ENCODE measurements around the gene FDX1.

Gene FDX1

GRCh38 chr11:110446594-110446993 is 16.8 kb downstream of the FDX1 start:
- Histone ChIP-seq H3K4me3 (no peak overlapping the region), H3K27ac (no peak overlapping the region)
- TF ChIP-seq CTCF (IDR thresholded peaks at IDR 0.05), result no peak
- DNase-seq (ENCODE audit: low spot score), result no peak

- no peak for DNase-seq (ENCODE audit: low spot score)
- Histone ChIP-seq H3K27ac (no peak overlapping the region), H3K4me3 (no peak overlapping the region)
- TF ChIP-seq CTCF (IDR thresholded peaks at IDR 0.05), result no peak
Observed at GRCh38 chr11:110447343-110447742, 17.6 kb downstream of the FDX1 start.

GRCh38 chr11:110447897-110448745 is 18.4 kb downstream of the FDX1 start:
- no peak for TF ChIP-seq CTCF (IDR thresholded peaks at IDR 0.05)
- Histone ChIP-seq H3K4me3 (no peak overlapping the region), H3K27ac (no peak overlapping the region)
- no peak for DNase-seq (ENCODE audit: low spot score)

- TF ChIP-seq CTCF (IDR thresholded peaks at IDR 0.05), result no peak
- no peak overlapping the region for H3K27ac ChIP-seq
- H3K4me3 ChIP-seq, result no peak overlapping the region
- DNase-seq (ENCODE audit: low spot score), result no peak
Observed at GRCh38 chr11:110450246-110450645, 20.5 kb downstream of the FDX1 start.

GRCh38 chr11:110452720-110453119 is 23.0 kb downstream of the FDX1 start:
- Histone ChIP-seq H3K27ac (no peak overlapping the region), H3K4me3 (no peak overlapping the region)
- DNase-seq (ENCODE audit: low spot score), result no peak
- no peak for TF ChIP-seq CTCF (IDR thresholded peaks at IDR 0.05)

GRCh38 chr11:110453684-110454354 is 24.1 kb downstream of the FDX1 start:
- Histone ChIP-seq H3K27ac (no peak overlapping the region), H3K4me3 (no peak overlapping the region)
- DNase-seq (ENCODE audit: low spot score), result no peak
- TF ChIP-seq CTCF (IDR thresholded peaks at IDR 0.05), result no peak

DNA sequence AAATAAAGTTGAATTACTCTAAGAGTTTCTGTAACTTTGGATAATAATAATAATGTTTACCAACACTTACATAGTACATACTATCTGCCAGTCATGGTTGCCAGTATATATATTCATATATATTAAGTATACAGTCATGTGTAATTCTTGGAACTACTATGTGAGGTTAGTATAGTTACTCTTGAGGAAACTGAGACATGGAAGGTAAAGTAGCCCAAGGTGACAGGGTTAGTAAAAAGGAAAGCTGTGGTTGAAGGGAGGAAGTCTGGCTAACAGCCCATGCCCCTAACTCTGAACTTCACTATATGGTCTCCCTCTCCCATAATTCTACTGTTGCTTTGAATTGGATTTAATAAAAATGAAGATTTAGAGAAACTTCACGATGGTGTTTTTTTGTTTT is 24.9 kb downstream of the FDX1 start:
- no peak overlapping the region for H3K27ac ChIP-seq
- no peak for DNase-seq (ENCODE audit: low spot score)
- no peak overlapping the region for H3K4me3 ChIP-seq
- TF ChIP-seq CTCF (IDR thresholded peaks at IDR 0.05), result no peak
